Chondrocyte (in vitro differentiated cells): ENCODE measurements around the gene ACOT9. TPM values are rescaled to one million over a fixed set of nuclear protein-coding genes. Genes with fewer than 3 reads are reported as not detected.
A peak's percentile ranks its signal among the peaks of the same experiment; 100 is the strongest.

ENCODE experiments used
- DNase-seq: peaks from one replicate; pipeline ENCODE4 v3.0.0; 2021; ENCODE audit warnings: mixed read lengths, low spot score
- H3K27ac Mint-ChIP-seq: one replicate; pipeline ENCODE4 v1.8.0; 2021; ENCODE audit warnings: mild to moderate bottlenecking, moderate library complexity, mixed read lengths; ENCODE audit not compliant: unreplicated experiment
- H3K27me3 Mint-ChIP-seq: 2 replicates; pipeline ENCODE4 v1.8.0; 2021; ENCODE audit warnings: low read depth, mixed read lengths
- H3K36me3 Mint-ChIP-seq: 2 replicates; pipeline ENCODE4 v1.8.0; 2021; ENCODE audit warnings: low read depth, mixed read lengths
- H3K4me1 Mint-ChIP-seq: 2 replicates; pipeline ENCODE4 v1.8.0; 2021; ENCODE audit warnings: low read depth, mild to moderate bottlenecking, mixed read lengths
- H3K4me3 Mint-ChIP-seq: one replicate; pipeline ENCODE4 v1.8.0; 2021; ENCODE audit warnings: mild to moderate bottlenecking, moderate library complexity, mixed read lengths; ENCODE audit not compliant: unreplicated experiment
- H3K9me3 Mint-ChIP-seq: 2 replicates; pipeline ENCODE4 v1.8.0; 2021; ENCODE audit warnings: low read depth, mixed read lengths
- CTCF ChIP-seq: fragments of 200-600 bp; sonication (generic); IDR thresholded peaks from 2 replicates; pipeline ENCODE4 v1.5.0; 2021; ENCODE audit warnings: antibody characterized with exemption, mild to moderate bottlenecking, moderate library complexity
- long read RNA-seq: library from polyadenylated mRNA; stranded (forward); transcript quantifications from one replicate; pipeline ENCODE4 v2.0.0, GENCODE V29; 2021
- total RNA-seq: library from RNA; stranded (reverse); gene quantifications from 3 replicates; pipeline ENCODE4 v1.2.1, GENCODE V29; 2021

Gene ACOT9
- total RNA-seq, result 69.3 to 99.6 TPM (median 94.6 TPM) in 3 replicates
- long read RNA-seq, transcript ACOT9-201 (15 exons, 1,675 nt), result minor isoform, 8 of 161 reads
- long read RNA-seq, transcript ACOT9-204 (16 exons, 3,117 nt), result major isoform, 113 of 161 reads
- long read RNA-seq, partial matches to known transcripts, result 5 of 161 reads
- long read RNA-seq, other reads (novel, unspliced or antisense), result 33 of 161 reads

GRCh38 chrX:23742697-23743622 lies at the start of gene ACOT9:
ACOT9 (minus strand) TSS chrX:23743276; CDS start chrX:23743144, 132 bp downstream.
- H3K9me3 Mint-ChIP-seq, result no peaks in the 10 kb centered on the region
- peaks cover 1% of the 10 kb centered on the region for H3K36me3 Mint-ChIP-seq
- peak; percentile 19 for TF ChIP-seq CTCF
- peaks cover 41% of the 10 kb centered on the region for H3K4me1 Mint-ChIP-seq
- peak; percentile 97 for DNase-seq
- H3K27ac Mint-ChIP-seq, result peak within 1 kb of the TSS; percentile 96
- peak within 1 kb of the TSS; percentile 79 for H3K4me3 Mint-ChIP-seq
- H3K27me3 Mint-ChIP-seq, result no peaks in the 10 kb centered on the region

- Mint-ChIP-seq H3K4me3 (no peak overlapping the region), H3K36me3 (peaks cover 10% of the 10 kb centered on the region), H3K9me3 (no peaks in the 10 kb centered on the region), H3K4me1 (peaks cover 25% of the 10 kb centered on the region), H3K27ac (no peak overlapping the region), H3K27me3 (no peaks in the 10 kb centered on the region)
- no peak for TF ChIP-seq CTCF
- no peak for DNase-seq
These were observed 47.0 kb upstream of the ACOT9 start for GRCh38 chrX:23790155-23790497.

- Mint-ChIP-seq H3K4me1 (peaks cover 25% of the 10 kb centered on the region), H3K4me3 (no peak overlapping the region)
These were observed 46.5 kb upstream of the ACOT9 start for GRCh38 chrX:23789386-23790154.

GRCh38 chrX:23788946-23789345 lies 45.9 kb upstream of the ACOT9 start:
- H3K4me3 Mint-ChIP-seq, result no peak overlapping the region
- no peaks in the 10 kb centered on the region for H3K9me3 Mint-ChIP-seq
- H3K4me1 Mint-ChIP-seq, result peaks cover 31% of the 10 kb centered on the region
- no peaks in the 10 kb centered on the region for H3K27me3 Mint-ChIP-seq
- H3K36me3 Mint-ChIP-seq, result peaks cover 18% of the 10 kb centered on the region
- no peak for TF ChIP-seq CTCF
- no peak overlapping the region for H3K27ac Mint-ChIP-seq
- no peak for DNase-seq

More at GRCh38 chrX:23789386-23790154, 46.5 kb upstream of the ACOT9 start:
- H3K27ac Mint-ChIP-seq, result no peak overlapping the region
- H3K9me3 Mint-ChIP-seq, result no peaks in the 10 kb centered on the region
- DNase-seq, result no peak
- no peak for TF ChIP-seq CTCF
- H3K36me3 Mint-ChIP-seq, result peaks cover 12% of the 10 kb centered on the region
- no peaks in the 10 kb centered on the region for H3K27me3 Mint-ChIP-seq

- Mint-ChIP-seq H3K4me1 (peaks cover 35% of the 10 kb centered on the region), H3K27me3 (no peaks in the 10 kb centered on the region), H3K27ac (no peak overlapping the region), H3K36me3 (peaks cover 20% of the 10 kb centered on the region), H3K4me3 (no peak overlapping the region), H3K9me3 (no peaks in the 10 kb centered on the region)
- TF ChIP-seq CTCF, result no peak
- no peak for DNase-seq
These were observed 45.4 kb upstream of the ACOT9 start for GRCh38 chrX:23788521-23788920.
